Nephron progenitor cell (in vitro differentiated cells): ENCODE measurements around the gene UTY.

Experiments used
- DNase-seq: peaks from one replicate; pipeline ENCODE4 v3.0.0; 2021
- H3K27ac Mint-ChIP-seq: 2 replicates; pipeline ENCODE4 v1.8.0; 2021; ENCODE audit warnings: mild to moderate bottlenecking, moderate library complexity, mixed read lengths
- H3K27me3 Mint-ChIP-seq: 2 replicates; pipeline ENCODE4 v1.8.0; 2021; ENCODE audit warnings: mild to moderate bottlenecking, low read depth, mixed read lengths; ENCODE audit not compliant: poor library complexity
- H3K36me3 Mint-ChIP-seq: 2 replicates; pipeline ENCODE4 v1.8.0; 2021; ENCODE audit warnings: low read depth, mixed read lengths
- H3K4me1 Mint-ChIP-seq: 2 replicates; pipeline ENCODE4 v1.8.0; 2021; ENCODE audit warnings: mixed read lengths
- H3K4me3 Mint-ChIP-seq: 2 replicates; pipeline ENCODE4 v1.8.0; 2021; ENCODE audit warnings: mild to moderate bottlenecking, moderate library complexity, mixed read lengths
- H3K9me3 Mint-ChIP-seq: 2 replicates; pipeline ENCODE4 v1.8.0; 2021; ENCODE audit warnings: mild to moderate bottlenecking, moderate library complexity, mixed read lengths
- CTCF ChIP-seq: fragments of 200-600 bp; sonication (generic); IDR thresholded peaks from 2 replicates; pipeline ENCODE4 v1.5.0; 2021; ENCODE audit warnings: antibody characterized with exemption

UTY gene

DNA sequence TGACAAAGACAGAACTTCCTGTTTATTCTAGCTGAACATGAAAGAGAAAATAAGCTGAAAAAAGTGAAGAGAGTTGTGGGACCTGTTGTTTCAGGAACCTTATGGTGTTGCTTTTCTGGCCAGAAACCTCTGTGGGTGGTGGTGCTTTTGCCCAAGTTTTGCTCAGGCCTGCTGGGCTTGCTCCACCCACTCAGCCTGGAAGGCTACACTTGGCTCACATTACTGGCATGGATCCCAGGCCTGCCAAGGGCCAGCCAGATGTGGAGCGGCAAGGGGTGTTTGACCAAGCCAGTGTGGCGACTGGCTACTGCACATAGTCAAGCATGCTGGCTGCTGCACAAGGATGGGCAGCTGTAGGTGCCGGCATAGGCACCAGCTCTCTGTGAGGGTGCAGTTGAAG is 245.9 kb downstream of the UTY start:
- no peak overlapping the region for H3K4me3 Mint-ChIP-seq
- no peaks in the 10 kb centered on the region for H3K27me3 Mint-ChIP-seq
- no peaks in the 10 kb centered on the region for H3K36me3 Mint-ChIP-seq
- DNase-seq: no peak
- no peaks in the 10 kb centered on the region for H3K4me1 Mint-ChIP-seq
- no peak for TF ChIP-seq CTCF
- no peak overlapping the region for H3K27ac Mint-ChIP-seq
- H3K9me3 Mint-ChIP-seq: no peaks in the 10 kb centered on the region

GRCh38 chrY:13233118-13233517 is 246.7 kb downstream of the UTY start:
- TF ChIP-seq CTCF: no peak
- H3K27ac Mint-ChIP-seq: no peak overlapping the region
- H3K9me3 Mint-ChIP-seq: no peaks in the 10 kb centered on the region
- no peak overlapping the region for H3K4me3 Mint-ChIP-seq
- H3K4me1 Mint-ChIP-seq: no peaks in the 10 kb centered on the region
- no peak for DNase-seq
- H3K36me3 Mint-ChIP-seq: no peaks in the 10 kb centered on the region
- H3K27me3 Mint-ChIP-seq: no peaks in the 10 kb centered on the region

DNA sequence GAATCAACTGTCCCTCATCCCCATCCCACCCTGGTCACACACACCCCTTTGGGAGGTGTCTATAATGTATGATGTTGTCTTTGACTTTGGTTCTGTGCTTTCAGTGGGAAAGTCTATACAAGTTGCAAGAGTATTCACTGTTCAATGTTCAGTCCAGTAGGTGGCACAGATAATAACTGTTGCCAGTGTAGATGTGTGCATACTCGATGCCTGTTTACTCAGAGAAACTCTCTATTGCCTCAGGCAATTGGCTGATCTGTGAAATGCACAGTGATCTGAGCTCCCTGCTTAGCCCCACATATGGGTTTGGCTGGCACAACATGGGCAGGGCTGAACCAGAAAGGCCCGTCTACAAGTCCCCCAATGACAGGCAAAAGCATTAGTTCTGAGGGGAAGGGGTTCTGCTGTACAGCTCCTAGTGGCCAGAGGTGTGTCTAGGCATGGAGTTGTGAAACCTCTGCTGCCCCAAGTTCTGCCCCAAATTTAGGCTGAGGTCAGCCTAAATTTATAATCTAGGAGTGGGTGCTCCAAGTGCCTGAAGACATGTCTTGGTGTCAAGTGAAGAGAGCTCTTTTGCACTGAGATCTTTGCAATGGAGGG is 252.4 kb downstream of the UTY start:
- DNase-seq: no peak
- Mint-ChIP-seq H3K9me3 (no peaks in the 10 kb centered on the region), H3K4me1 (no peaks in the 10 kb centered on the region), H3K27ac (no peak overlapping the region), H3K4me3 (no peak overlapping the region), H3K36me3 (no peaks in the 10 kb centered on the region), H3K27me3 (no peaks in the 10 kb centered on the region)
- no peak for TF ChIP-seq CTCF

DNA sequence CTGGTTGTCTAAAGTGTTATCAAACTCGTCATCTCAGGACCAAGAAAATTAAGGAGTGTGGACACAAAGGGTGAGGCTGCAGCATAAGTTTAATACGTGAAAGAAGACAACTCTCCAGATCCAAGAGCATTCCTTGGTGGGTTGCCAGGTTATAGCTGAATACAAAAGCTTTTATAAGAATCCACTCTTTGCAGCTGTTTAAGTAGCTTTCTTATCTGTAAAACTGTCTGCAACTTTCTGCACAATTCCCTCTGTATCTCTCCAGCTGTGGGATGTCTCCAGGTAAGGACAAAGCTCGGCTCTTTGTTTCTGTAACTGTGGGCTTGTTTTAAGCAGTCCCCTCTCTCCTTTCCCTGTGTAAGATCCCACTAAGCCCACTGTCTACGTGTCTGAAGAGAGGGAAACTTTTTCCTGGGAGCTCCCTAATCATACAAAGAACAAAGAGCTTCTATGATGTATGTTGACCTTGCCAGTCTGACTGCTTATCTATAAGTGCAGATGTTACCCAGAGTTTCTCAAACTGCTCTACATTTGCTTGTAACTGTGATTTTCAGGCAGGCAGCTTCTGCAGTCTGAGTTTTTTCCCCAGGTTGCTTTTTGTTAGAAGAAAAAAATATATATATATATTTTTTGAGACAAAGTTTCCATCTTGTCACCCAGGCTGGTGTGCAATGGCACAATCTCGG is 268.7 kb downstream of the UTY start:
- Mint-ChIP-seq H3K9me3 (no peaks in the 10 kb centered on the region), H3K27me3 (no peaks in the 10 kb centered on the region), H3K27ac (no peak overlapping the region), H3K36me3 (no peaks in the 10 kb centered on the region), H3K4me3 (no peak overlapping the region), H3K4me1 (no peaks in the 10 kb centered on the region)
- TF ChIP-seq CTCF: no peak
- DNase-seq: no peak

- H3K9me3 Mint-ChIP-seq: no peaks in the 10 kb centered on the region
- no peak overlapping the region for H3K4me3 Mint-ChIP-seq
- H3K36me3 Mint-ChIP-seq: no peaks in the 10 kb centered on the region
- DNase-seq: no peak
- H3K27me3 Mint-ChIP-seq: no peaks in the 10 kb centered on the region
- H3K27ac Mint-ChIP-seq: no peak overlapping the region
- no peaks in the 10 kb centered on the region for H3K4me1 Mint-ChIP-seq
- TF ChIP-seq CTCF: no peak
Observed at GRCh38 chrY:13205214-13205613, 274.6 kb downstream of the UTY start.
